HepG2 (cell line): Measurements from ENCODE around the gene SEMG1. TPM values are rescaled to one million over a fixed set of nuclear protein-coding genes. Genes with fewer than 3 reads are reported as not detected.

ENCODE experiments used
- ATAC-seq: fragments of 200-7000 bp; cut with Tn5 transposase; 3 replicates; pipeline ENCODE4 v1.9.1; 2020; ENCODE audit warnings: mild to moderate bottlenecking, moderate library complexity
- BruUV-seq: library from RNA; stranded (reverse); fragments of 400-500 nt; replicated peaks from 2 replicates; lab custom pipeline; 2021; lab: Mats Ljungman, UMichigan
- CTCF ChIA-PET: fragments of 300-600 bp; formaldehyde crosslinking; extraction: SDS; loops from one replicate; lab custom pipeline; 2021; ENCODE audit warnings: low total read pairs, inconsistent platforms, low intra/inter-chr PET ratio; lab: Yijun Ruan, JAX
- POLR2A ChIA-PET: fragments of 350-600 bp; sonication (Branson Sonifier 250); formaldehyde crosslinking; loops from one replicate; lab custom pipeline; 2020; ENCODE audit warnings: antibody characterized with exemption, inconsistent platforms; lab: Yijun Ruan, JAX
- DNase-seq: peaks from one replicate; pipeline ENCODE4 v3.0.0-alpha.2; 2015; ENCODE audit warnings: low spot score
- FAIRE-seq: peaks from 3 replicates; lab custom pipeline; 2011; peaks lifted over from hg19 to GRCh38; lab: Jason Lieb, UNC
- H2AFZ ChIP-seq: one replicate; pipeline ENCODE4 v1.6.1; 2011; ENCODE audit warnings: low read length, inconsistent platforms
- H3K27ac ChIP-seq: fragments of 300-600 bp; 3 replicates; pipeline ENCODE4 v1.8.0; 2011; ENCODE audit warnings: mixed run types, mild to moderate bottlenecking, mixed read lengths, low read length, inconsistent platforms; ENCODE audit not compliant: insufficient read depth; ENCODE audit errors: extremely low read length
- H3K27me3 ChIP-seq, 2 experiments: fragments of 200-600 bp in 1 of 2; 2 replicates in 1 of 2; 3 replicates in 1 of 2; pipeline versions ENCODE4 v1.6.0 to v1.8.0; 2011; ENCODE audit warnings: low read length in 2 of 2, mild to moderate bottlenecking in 2 of 2, moderate library complexity in 2 of 2, inconsistent platforms in 1 of 2; ENCODE audit not compliant: insufficient read depth in 2 of 2, control insufficient read depth in 1 of 2
- H3K36me3 ChIP-seq, 2 experiments: fragments of 200-600 bp in 1 of 2; replicated peaks in 1 of 2; 2 replicates in 1 of 2; 3 replicates in 1 of 2; pipeline versions ENCODE4 v1.5.1 to v1.8.0; 2011; ENCODE audit warnings: low read length in 2 of 2, inconsistent platforms in 1 of 2; ENCODE audit not compliant: insufficient read depth in 2 of 2, control insufficient read depth in 1 of 2
- H3K4me1 ChIP-seq: 2 replicates; pipeline ENCODE4 v1.5.1; 2012; ENCODE audit warnings: low read length, inconsistent platforms; ENCODE audit not compliant: insufficient read depth
- H3K4me2 ChIP-seq: 2 replicates; pipeline ENCODE4 v1.6.0; 2011; ENCODE audit warnings: low read depth, low read length, inconsistent platforms
- H3K4me3 ChIP-seq, 3 experiments: fragments of 200-600 bp in 1 of 3; sonication (generic), shearing (Covaris generic) in 1 of 3; replicated peaks in 1 of 3; 2 replicates each; pipeline ENCODE4 v1.5.1; 2011 to 2016; ENCODE audit warnings: low read length in 3 of 3, inconsistent platforms in 2 of 3, low read depth in 2 of 3, mild to moderate bottlenecking in 2 of 3, control low read depth in 1 of 3, mixed read lengths in 1 of 3; ENCODE audit not compliant: insufficient read depth in 1 of 3
- H3K79me2 ChIP-seq: one replicate; pipeline ENCODE4 v1.6.1; 2011; ENCODE audit warnings: low read length, inconsistent platforms; ENCODE audit not compliant: insufficient read depth
- H3K9ac ChIP-seq: 2 replicates; pipeline ENCODE4 v1.6.0; 2011; ENCODE audit warnings: mild to moderate bottlenecking, low read depth, low read length, inconsistent platforms; ENCODE audit not compliant: insufficient read depth
- H3K9me3 ChIP-seq: 2 replicates; pipeline ENCODE4 v1.5.1; 2012; ENCODE audit warnings: mild to moderate bottlenecking, low read length
- H4K20me1 ChIP-seq: 2 replicates; pipeline ENCODE4 v1.6.0; 2011; ENCODE audit warnings: inconsistent platforms, mild to moderate bottlenecking, low read length, moderate library complexity; ENCODE audit not compliant: insufficient read depth
- DBP ChIP-seq: sonication (generic); formaldehyde crosslinking; IDR thresholded peaks from 2 replicates; pipeline ENCODE4 v1.4.0; 2020; ENCODE audit warnings: missing genetic modification reagents; ENCODE audit errors: not compliant biosample characterization
- PCBP1 ChIP-seq: fragments of 200-400 bp; formaldehyde crosslinking; IDR thresholded peaks from 2 replicates; pipeline ENCODE4 v1.6.1; 2017; ENCODE audit warnings: mild to moderate bottlenecking, low read depth, low read length, borderline replicate concordance
- TAF1 ChIP-seq: sonication (generic); formaldehyde crosslinking; IDR thresholded peaks from 2 replicates; pipeline ENCODE4 v1.4.0; 2020; ENCODE audit warnings: missing genetic modification reagents
- TEAD3 ChIP-seq: optimal IDR thresholded peaks from 2 replicates; pipeline ENCODE3; 2016; ENCODE audit warnings: borderline replicate concordance
- ZNF891 ChIP-seq: sonication (generic); formaldehyde crosslinking; IDR thresholded peaks from 2 replicates; pipeline ENCODE4 v1.5.0; 2020; ENCODE audit warnings: mild to moderate bottlenecking, missing genetic modification reagents
- WGBS: methylation state at CpG from one replicate; pipeline ENCODE4 v1.1.6; 2017; ENCODE audit warnings: low lambda C conversion rate; 5-methylcytosine and 5-hydroxymethylcytosine counted together
- in situ Hi-C: cut with HindIII; loops from 2 replicates; pipeline ENCODE4 v1.10.0; 2017; ENCODE audit warnings: low pct_unique_long_range_greater_than_20kb; ENCODE audit not compliant: extremely low pct_ligation_motif_present
- intact Hi-C: fragments of 100-400 bp; cut with micrococcal nuclease; formaldehyde crosslinking; loops from one replicate; pipeline ENCODE4 v1.10.0; 2022; ENCODE audit not compliant: unreplicated experiment
- polyA plus RNA-seq, 8 experiments: library from polyadenylated mRNA; depleted of rRNA in 3 of 8; stranded (reverse) in 7 of 8; unstranded in 1 of 8; fragments of >200 nt; fragmentation: Illumina TruSeq in 4 of 8; extraction: Trizol in 4 of 8; gene quantifications; 2 replicates each; pipeline versions ENCODE4 v1.2.1 to v1.2.3, GENCODE V29; 2011 to 2016; ENCODE audit warnings: low read depth in 4 of 8, missing spikeins in 1 of 8, mixed read lengths in 1 of 8; ENCODE audit not compliant: insufficient read depth in 1 of 8
- total RNA-seq, 5 experiments: library from RNA; depleted of rRNA; stranded (reverse); fragments of >200 nt; fragmentation: Illumina TruSeq; extraction: Trizol; gene quantifications; 2 replicates each; pipeline ENCODE4 v1.2.3, GENCODE V29; 2016; ENCODE audit warnings: low read depth in 1 of 5
- TF ChIP-seq, protein P1 (sequence below): sonication (generic); formaldehyde crosslinking; IDR thresholded peaks from 2 replicates; pipeline ENCODE4 v1.4.0; 2020; ENCODE audit warnings: missing genetic modification reagents, borderline replicate concordance
- TF ChIP-seq, protein P2 (sequence below): IDR thresholded peaks from 2 replicates; pipeline ENCODE4 v1.6.1; 2016; ENCODE audit warnings: missing compliant biosample characterization, missing genetic modification reagents, borderline replicate concordance
- TF ChIP-seq, protein P3 (sequence below): sonication (generic); formaldehyde crosslinking; conservative IDR thresholded peaks from 2 replicates; pipeline ENCODE4 v1.5.0; 2020; ENCODE audit warnings: missing genetic modification reagents
- TF ChIP-seq, protein P4 (sequence below): fragments of 450-650 bp; IDR thresholded peaks from 2 replicates; pipeline ENCODE4 v1.6.1; 2017; ENCODE audit warnings: mild to moderate bottlenecking
- TF ChIP-seq, protein P5 (sequence below): sonication (generic); formaldehyde crosslinking; IDR thresholded peaks from 2 replicates; pipeline ENCODE4 v1.5.0; 2020; ENCODE audit warnings: missing genetic modification reagents

Gene SEMG1
- total and polyA plus RNA-seq, 2 of the 13 experiments (the other 11 are each of a cell fraction or from before 2014, with no cell fraction given): not detected

DNA sequence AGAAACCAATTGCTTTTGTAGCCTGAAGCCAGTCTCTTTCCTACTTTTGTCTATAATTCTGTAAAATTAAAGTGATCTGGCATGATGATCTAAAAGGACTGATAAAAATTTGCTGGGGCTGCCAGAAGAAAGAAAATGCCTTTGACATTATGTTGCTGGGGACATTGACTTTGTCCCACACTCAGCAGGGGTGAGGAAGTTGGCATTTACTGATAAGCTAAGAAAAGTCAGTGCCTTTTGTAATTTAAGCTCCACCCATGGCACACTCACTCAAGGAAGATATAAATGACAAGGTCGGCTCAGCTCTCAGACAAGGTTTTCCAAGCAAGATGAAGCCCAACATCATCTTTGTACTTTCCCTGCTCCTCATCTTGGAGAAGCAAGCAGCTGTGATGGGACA is at the start of gene SEMG1 (continued):
- TF ChIP-seq, protein P1, sequence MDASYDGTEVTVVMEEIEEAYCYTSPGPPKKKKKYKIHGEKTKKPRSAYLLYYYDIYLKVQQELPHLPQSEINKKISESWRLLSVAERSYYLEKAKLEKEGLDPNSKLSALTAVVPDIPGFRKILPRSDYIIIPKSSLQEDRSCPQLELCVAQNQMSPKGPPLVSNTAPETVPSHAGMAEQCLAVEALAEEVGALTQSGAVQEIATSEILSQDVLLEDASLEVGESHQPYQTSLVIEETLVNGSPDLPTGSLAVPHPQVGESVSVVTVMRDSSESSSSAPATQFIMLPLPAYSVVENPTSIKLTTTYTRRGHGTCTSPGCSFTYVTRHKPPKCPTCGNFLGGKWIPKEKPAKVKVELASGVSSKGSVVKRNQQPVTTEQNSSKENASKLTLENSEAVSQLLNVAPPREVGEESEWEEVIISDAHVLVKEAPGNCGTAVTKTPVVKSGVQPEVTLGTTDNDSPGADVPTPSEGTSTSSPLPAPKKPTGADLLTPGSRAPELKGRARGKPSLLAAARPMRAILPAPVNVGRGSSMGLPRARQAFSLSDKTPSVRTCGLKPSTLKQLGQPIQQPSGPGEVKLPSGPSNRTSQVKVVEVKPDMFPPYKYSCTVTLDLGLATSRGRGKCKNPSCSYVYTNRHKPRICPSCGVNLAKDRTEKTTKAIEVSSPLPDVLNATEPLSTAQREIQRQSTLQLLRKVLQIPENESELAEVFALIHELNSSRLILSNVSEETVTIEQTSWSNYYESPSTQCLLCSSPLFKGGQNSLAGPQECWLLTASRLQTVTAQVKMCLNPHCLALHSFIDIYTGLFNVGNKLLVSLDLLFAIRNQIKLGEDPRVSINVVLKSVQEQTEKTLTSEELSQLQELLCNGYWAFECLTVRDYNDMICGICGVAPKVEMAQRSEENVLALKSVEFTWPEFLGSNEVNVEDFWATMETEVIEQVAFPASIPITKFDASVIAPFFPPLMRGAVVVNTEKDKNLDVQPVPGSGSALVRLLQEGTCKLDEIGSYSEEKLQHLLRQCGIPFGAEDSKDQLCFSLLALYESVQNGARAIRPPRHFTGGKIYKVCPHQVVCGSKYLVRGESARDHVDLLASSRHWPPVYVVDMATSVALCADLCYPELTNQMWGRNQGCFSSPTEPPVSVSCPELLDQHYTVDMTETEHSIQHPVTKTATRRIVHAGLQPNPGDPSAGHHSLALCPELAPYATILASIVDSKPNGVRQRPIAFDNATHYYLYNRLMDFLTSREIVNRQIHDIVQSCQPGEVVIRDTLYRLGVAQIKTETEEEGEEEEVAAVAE: no peak
- TF ChIP-seq, protein P2, sequence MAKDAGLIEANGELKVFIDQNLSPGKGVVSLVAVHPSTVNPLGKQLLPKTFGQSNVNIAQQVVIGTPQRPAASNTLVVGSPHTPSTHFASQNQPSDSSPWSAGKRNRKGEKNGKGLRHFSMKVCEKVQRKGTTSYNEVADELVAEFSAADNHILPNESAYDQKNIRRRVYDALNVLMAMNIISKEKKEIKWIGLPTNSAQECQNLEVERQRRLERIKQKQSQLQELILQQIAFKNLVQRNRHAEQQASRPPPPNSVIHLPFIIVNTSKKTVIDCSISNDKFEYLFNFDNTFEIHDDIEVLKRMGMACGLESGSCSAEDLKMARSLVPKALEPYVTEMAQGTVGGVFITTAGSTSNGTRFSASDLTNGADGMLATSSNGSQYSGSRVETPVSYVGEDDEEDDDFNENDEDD (CRISPR knock-in tag): no peak

DNA sequence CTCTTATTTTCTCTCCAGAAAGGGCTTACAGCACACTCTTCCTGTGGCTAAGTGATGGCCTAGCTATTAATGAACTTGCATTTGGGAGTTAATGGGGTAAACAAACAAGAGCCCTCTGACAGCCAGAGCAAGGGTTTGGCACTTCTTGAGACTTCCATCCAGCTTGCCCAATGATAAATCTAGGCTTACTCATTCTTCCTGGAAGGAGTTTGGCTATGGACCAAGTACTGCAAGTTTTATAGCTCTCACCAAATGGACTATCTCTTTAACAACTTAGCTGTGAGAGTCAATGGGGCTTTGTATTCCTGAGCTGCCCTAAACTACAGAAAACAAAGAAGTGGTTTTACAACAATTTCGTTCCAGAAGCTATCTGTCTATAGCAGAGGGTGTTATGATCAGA is 48.9 kb upstream of the SEMG1 start:
- no peak overlapping the region for H3K9ac ChIP-seq
- H3K27me3 ChIP-seq: no peaks in the 10 kb centered on the region
- no peaks in the 10 kb centered on the region for H3K4me1 ChIP-seq
- H4K20me1 ChIP-seq: no peaks in the 10 kb centered on the region
- no peak overlapping the region for H3K4me2 ChIP-seq
- BruUV-seq: no TSS peak
- intact Hi-C loops (no loop called here), in situ Hi-C loops (no loop called here)
- H3K36me3 ChIP-seq: no peaks in the 10 kb centered on the region
- H3K4me3 ChIP-seq: no peak overlapping the region
- H3K79me2 ChIP-seq: no peaks in the 10 kb centered on the region
- H2AFZ ChIP-seq: no peak overlapping the region
- H3K27ac ChIP-seq: no peak overlapping the region
- DNase-seq (no peak), FAIRE-seq (no peak), ATAC-seq (no peak)
- ChIA-PET POLR2A (no interaction called here), CTCF (no interaction called here)
- WGBS: 0% methylated on average over 1 of the region's 1 CpG
- H3K9me3 ChIP-seq: peaks cover 6% of the 10 kb centered on the region; the same call in 1 of the 2 replicates
- TF ChIP-seq ZNF891 (CRISPR knock-in tag) (no peak), TEAD3 (CRISPR knock-in tag) (no peak), DBP (CRISPR knock-in tag) (no peak), TAF1 (CRISPR knock-in tag) (no peak), PCBP1 (no peak)
- TF ChIP-seq, protein P3, sequence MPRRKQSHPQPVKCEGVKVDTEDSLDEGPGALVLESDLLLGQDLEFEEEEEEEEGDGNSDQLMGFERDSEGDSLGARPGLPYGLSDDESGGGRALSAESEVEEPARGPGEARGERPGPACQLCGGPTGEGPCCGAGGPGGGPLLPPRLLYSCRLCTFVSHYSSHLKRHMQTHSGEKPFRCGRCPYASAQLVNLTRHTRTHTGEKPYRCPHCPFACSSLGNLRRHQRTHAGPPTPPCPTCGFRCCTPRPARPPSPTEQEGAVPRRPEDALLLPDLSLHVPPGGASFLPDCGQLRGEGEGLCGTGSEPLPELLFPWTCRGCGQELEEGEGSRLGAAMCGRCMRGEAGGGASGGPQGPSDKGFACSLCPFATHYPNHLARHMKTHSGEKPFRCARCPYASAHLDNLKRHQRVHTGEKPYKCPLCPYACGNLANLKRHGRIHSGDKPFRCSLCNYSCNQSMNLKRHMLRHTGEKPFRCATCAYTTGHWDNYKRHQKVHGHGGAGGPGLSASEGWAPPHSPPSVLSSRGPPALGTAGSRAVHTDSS: no peak
- TF ChIP-seq, protein P4, sequence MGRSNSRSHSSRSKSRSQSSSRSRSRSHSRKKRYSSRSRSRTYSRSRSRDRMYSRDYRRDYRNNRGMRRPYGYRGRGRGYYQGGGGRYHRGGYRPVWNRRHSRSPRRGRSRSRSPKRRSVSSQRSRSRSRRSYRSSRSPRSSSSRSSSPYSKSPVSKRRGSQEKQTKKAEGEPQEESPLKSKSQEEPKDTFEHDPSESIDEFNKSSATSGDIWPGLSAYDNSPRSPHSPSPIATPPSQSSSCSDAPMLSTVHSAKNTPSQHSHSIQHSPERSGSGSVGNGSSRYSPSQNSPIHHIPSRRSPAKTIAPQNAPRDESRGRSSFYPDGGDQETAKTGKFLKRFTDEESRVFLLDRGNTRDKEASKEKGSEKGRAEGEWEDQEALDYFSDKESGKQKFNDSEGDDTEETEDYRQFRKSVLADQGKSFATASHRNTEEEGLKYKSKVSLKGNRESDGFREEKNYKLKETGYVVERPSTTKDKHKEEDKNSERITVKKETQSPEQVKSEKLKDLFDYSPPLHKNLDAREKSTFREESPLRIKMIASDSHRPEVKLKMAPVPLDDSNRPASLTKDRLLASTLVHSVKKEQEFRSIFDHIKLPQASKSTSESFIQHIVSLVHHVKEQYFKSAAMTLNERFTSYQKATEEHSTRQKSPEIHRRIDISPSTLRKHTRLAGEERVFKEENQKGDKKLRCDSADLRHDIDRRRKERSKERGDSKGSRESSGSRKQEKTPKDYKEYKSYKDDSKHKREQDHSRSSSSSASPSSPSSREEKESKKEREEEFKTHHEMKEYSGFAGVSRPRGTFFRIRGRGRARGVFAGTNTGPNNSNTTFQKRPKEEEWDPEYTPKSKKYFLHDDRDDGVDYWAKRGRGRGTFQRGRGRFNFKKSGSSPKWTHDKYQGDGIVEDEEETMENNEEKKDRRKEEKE: no peak
- TF ChIP-seq, protein P5, sequence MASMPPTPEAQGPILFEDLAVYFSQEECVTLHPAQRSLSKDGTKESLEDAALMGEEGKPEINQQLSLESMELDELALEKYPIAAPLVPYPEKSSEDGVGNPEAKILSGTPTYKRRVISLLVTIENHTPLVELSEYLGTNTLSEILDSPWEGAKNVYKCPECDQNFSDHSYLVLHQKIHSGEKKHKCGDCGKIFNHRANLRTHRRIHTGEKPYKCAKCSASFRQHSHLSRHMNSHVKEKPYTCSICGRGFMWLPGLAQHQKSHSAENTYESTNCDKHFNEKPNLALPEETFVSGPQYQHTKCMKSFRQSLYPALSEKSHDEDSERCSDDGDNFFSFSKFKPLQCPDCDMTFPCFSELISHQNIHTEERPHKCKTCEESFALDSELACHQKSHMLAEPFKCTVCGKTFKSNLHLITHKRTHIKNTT (CRISPR knock-in tag): no peak
